Tibial artery (tissue), 4 donors: ENCODE results near the gene CPE.

Source experiments
- DNase-seq, 2 donors: peaks; one replicate each; pipeline ENCODE4 v3.0.0-alpha.2; 2019
- H3K27ac ChIP-seq, 2 donors: fragments of 200-600 bp; sonication (generic) in 1 of 2; 1 replicate in 1 of 2; 2 replicates in 1 of 2; pipeline ENCODE4 v1.5.1; 2018 to 2019; ENCODE audit warnings: mild to moderate bottlenecking in 1 of 2
- H3K27me3 ChIP-seq, 2 donors: fragments of 200-600 bp; sonication (generic) in 1 of 2; one replicate each; pipeline versions ENCODE4 v1.5.1 to v1.6.0; 2016 to 2019
- H3K36me3 ChIP-seq, 3 donors: fragments of 200-600 bp; sonication (generic) in 2 of 3; one replicate each; pipeline ENCODE4 v1.5.1; 2016 to 2019; ENCODE audit warnings: mild to moderate bottlenecking in 2 of 3
- H3K4me1 ChIP-seq, 4 donors: fragments of 200-600 bp; sonication (generic) in 2 of 4; 1 replicate in 3 of 4; 2 replicates in 1 of 4; pipeline ENCODE4 v1.5.1; 2016 to 2019
- H3K4me3 ChIP-seq, 2 donors: fragments of 200-600 bp; sonication (generic) in 1 of 2; 1 replicate in 1 of 2; 2 replicates in 1 of 2; pipeline ENCODE4 v1.5.1; 2018 to 2019; ENCODE audit warnings: mild to moderate bottlenecking in 2 of 2
- H3K9me3 ChIP-seq, 3 donors: fragments of 200-600 bp; sonication (generic) in 1 of 3; one replicate each; pipeline ENCODE4 v1.5.1; 2016 to 2019
- intact Hi-C: fragments of 100-400 bp; cut with DNase I; formaldehyde crosslinking; loops from one replicate; pipeline ENCODE4 v1.15.0; 2023; ENCODE audit warnings: low total_unique reads
- TF ChIP-seq, protein P1 (sequence below), 2 experiments: fragments of 200-600 bp in 1 of 2; fragments of 450-650 bp in 1 of 2; IDR thresholded peaks; one replicate each; pipeline ENCODE4 v1.5.1; 2017 to 2019; ENCODE audit warnings: antibody characterized with exemption in 2 of 2, mild to moderate bottlenecking in 1 of 2, moderate library complexity in 1 of 2

CPE gene

DNA sequence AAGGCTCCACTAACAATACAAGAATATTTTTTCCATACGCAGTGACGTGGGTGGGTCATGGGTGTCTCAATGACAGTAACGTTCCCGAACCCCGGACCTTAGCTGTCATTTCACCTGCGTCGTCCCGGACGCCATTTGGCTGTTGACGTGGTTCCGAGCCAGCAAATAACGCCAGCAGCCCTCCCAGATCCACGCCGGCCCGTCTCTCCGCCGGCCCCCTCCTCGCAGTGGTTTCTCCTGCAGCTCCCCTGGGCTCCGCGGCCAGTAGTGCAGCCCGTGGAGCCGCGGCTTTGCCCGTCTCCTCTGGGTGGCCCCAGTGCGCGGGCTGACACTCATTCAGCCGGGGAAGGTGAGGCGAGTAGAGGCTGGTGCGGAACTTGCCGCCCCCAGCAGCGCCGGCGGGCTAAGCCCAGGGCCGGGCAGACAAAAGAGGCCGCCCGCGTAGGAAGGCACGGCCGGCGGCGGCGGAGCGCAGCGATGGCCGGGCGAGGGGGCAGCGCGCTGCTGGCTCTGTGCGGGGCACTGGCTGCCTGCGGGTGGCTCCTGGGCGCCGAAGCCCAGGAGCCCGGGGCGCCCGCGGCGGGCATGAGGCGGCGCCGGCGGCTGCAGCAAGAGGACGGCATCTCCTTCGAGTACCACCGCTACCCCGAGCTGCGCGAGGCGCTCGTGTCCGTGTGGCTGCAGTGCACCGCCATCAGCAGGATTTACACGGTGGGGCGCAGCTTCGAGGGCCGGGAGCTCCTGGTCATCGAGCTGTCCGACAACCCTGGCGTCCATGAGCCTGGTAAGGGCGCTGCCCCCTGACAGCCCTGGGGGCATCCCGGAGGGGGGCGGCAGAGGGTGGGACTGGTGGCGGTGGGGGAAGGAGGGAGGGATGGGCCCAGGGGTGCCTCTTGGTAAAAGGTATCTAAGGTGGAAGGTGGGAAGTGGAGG lies at the start of gene CPE:
Gene CPE (plus strand): TSS at position 264 of the 933 bp plus-strand sequence. CDS start 214 bp downstream, at position 478.
- H3K36me3 ChIP-seq = no peaks in the 10 kb centered on the region
- DNase-seq = peak; percentile 83 to 93
- peak within 1 kb of the TSS; percentile 68 to 80 for H3K4me3 ChIP-seq
- H3K4me1 ChIP-seq = peaks cover 0 to 36% (median 4%) of the 10 kb centered on the region in 4 donors
- intact Hi-C loops = loop anchor here (5.0 to 10.0 kb wide), 2 partner anchors 54 to 83 kb away; partner anchors contain the start of gene MSMO1
- H3K27me3 ChIP-seq = no peaks in the 10 kb centered on the region
- H3K9me3 ChIP-seq = peaks cover 0 to 6% (median 0%) of the 10 kb centered on the region in 3 donors
- H3K27ac ChIP-seq = peak within 1 kb of the TSS; percentile 90 to 91
- TF ChIP-seq, protein P1, sequence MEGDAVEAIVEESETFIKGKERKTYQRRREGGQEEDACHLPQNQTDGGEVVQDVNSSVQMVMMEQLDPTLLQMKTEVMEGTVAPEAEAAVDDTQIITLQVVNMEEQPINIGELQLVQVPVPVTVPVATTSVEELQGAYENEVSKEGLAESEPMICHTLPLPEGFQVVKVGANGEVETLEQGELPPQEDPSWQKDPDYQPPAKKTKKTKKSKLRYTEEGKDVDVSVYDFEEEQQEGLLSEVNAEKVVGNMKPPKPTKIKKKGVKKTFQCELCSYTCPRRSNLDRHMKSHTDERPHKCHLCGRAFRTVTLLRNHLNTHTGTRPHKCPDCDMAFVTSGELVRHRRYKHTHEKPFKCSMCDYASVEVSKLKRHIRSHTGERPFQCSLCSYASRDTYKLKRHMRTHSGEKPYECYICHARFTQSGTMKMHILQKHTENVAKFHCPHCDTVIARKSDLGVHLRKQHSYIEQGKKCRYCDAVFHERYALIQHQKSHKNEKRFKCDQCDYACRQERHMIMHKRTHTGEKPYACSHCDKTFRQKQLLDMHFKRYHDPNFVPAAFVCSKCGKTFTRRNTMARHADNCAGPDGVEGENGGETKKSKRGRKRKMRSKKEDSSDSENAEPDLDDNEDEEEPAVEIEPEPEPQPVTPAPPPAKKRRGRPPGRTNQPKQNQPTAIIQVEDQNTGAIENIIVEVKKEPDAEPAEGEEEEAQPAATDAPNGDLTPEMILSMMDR (IDR thresholded peaks at IDR 0.05) = peak; percentile 69 to 80

DNA sequence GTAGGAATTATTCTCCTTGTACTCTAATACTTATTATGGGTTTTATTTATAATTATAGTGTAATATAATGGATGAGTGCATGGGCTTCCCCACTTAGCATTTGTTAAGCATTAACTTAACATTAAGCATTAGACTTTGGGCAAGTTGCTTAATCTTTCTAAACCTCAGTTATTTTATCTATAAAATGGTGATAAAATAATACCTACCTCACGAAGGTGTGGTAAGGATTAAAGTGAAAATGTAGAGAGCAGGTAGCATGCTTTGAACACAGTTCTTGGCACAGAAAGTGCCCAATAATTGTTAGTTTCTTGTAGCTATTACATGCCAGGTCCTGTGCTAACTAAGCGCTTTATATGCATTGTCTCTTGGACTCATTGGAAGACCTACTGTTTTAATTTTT lies 48.7 kb upstream of the CPE start:
- TF ChIP-seq, protein P1 (IDR thresholded peaks at IDR 0.05) = no peak
- no peak for DNase-seq
- H3K4me1 ChIP-seq = peaks cover 0 to 29% (median 13%) of the 10 kb centered on the region in 4 donors
- no peak overlapping the region for H3K27ac ChIP-seq
- no peaks in the 10 kb centered on the region for H3K27me3 ChIP-seq
- H3K9me3 ChIP-seq = no peaks in the 10 kb centered on the region
- H3K36me3 ChIP-seq = peaks cover 0 to 7% (median 0%) of the 10 kb centered on the region in 3 donors
- intact Hi-C loops = no loop called here
- H3K4me3 ChIP-seq = no peak overlapping the region

DNA sequence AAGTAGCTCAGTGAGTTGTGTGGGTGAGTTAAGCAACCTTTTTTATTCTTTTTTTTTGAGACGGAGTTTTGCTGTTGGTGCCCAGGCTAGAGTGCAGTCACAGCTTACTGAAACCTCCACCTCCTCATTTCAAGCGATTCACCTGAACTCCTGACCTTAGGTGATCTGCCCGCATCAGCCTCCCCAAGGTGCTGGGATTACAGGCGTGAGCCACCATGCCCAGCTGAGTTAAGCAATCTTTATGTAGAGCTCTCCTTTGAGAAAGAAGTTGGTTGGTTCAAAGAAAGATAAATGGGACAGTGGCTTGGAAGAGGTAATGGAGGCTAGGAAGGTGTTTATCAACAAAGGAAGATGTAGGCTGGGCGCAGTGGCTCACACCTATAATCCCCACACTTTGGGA lies 48.1 kb upstream of the CPE start:
- Histone ChIP-seq H3K27ac (no peak overlapping the region), H3K4me3 (no peak overlapping the region), H3K9me3 (no peaks in the 10 kb centered on the region), H3K4me1 (peaks cover 0 to 29% (median 13%) of the 10 kb centered on the region in 4 donors), H3K36me3 (peaks cover 0 to 7% (median 0%) of the 10 kb centered on the region in 3 donors), H3K27me3 (no peaks in the 10 kb centered on the region)
- DNase-seq = no peak
- intact Hi-C loops = no loop called here
- TF ChIP-seq, protein P1 (IDR thresholded peaks at IDR 0.05) = no peak

DNA sequence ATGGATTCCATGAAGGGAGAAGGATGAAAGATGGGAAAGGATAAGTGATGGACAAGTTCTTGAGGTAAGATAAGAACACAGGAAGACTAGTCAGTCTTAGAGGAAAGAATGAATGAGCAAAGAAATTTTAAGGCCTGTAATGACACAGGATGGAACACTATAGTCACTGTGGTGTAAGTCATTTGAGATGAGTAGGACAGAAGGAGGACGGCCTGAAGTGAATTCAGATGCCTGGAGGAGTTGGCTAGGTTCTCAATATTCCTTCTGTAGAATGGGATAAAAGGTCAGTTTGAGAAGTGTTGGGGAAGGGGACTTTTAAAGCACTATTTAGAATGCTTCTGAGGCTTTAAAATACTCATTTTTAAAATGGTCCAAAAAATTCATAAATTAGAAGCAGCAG lies 47.4 kb upstream of the CPE start:
- TF ChIP-seq, protein P1 (IDR thresholded peaks at IDR 0.05) = no peak
- Histone ChIP-seq H3K4me1 (peaks cover 0 to 29% (median 11%) of the 10 kb centered on the region in 4 donors), H3K27me3 (no peaks in the 10 kb centered on the region), H3K27ac (no peak overlapping the region), H3K36me3 (peaks cover 0 to 7% (median 0%) of the 10 kb centered on the region in 3 donors), H3K4me3 (no peak overlapping the region), H3K9me3 (no peaks in the 10 kb centered on the region)
- intact Hi-C loops = no loop called here
- no peak for DNase-seq

DNA sequence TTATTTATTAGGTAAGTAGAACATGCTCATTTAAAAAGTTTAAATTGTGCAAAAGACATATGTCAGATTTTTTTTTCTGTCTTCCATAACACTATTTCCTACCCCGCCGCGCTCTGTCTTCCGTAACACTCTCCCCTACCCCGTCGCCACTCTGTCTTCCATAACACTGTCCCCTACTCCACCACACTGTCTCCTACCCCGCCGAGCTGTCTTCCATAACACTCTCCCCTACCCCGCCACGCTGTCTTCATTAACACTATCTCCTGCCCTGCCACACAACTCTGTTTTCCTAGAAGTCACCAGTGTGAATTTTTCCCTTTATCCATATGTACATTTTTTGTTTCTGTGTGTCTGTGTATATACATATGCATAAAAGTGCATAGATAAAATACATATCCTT lies 47.0 kb upstream of the CPE start:
- no peak for DNase-seq
- H3K4me1 ChIP-seq = peaks cover 0 to 29% (median 10%) of the 10 kb centered on the region in 4 donors
- peaks cover 0 to 7% (median 0%) of the 10 kb centered on the region in 3 donors for H3K36me3 ChIP-seq
- H3K9me3 ChIP-seq = no peaks in the 10 kb centered on the region
- H3K27me3 ChIP-seq = no peaks in the 10 kb centered on the region
- H3K27ac ChIP-seq = no peak overlapping the region
- TF ChIP-seq, protein P1 (IDR thresholded peaks at IDR 0.05) = no peak
- H3K4me3 ChIP-seq = no peak overlapping the region
- intact Hi-C loops = no loop called here
